Adrenal gland (tissue), 12 donors: ENCODE results near the gene ATP1B2. TPM values are rescaled to one million over a fixed set of nuclear protein-coding genes. Genes with fewer than 3 reads are reported as not detected.

ENCODE experiments used
- DNase-seq, 7 donors: peaks; one replicate each; pipeline ENCODE4 v3.0.0-alpha.2; 2019 to 2020
- H3K27ac ChIP-seq, 5 donors: fragments of 200-600 bp; sonication (generic) in 4 of 5; 1 replicate in 3 of 5; 2 replicates in 2 of 5; pipeline versions ENCODE4 v1.5.1 to v1.8.0; 2016 to 2020; ENCODE audit warnings: mild to moderate bottlenecking in 1 of 5
- H3K27me3 ChIP-seq: fragments of 200-600 bp; 2 replicates; pipeline ENCODE4 v1.8.0; 2021
- H3K36me3 ChIP-seq, 2 donors: fragments of 200-600 bp; replicated peaks in 1 of 2; 1 replicate in 1 of 2; 2 replicates in 1 of 2; pipeline versions ENCODE4 v1.5.1 to v1.8.0; 2018 to 2022
- H3K4me1 ChIP-seq, 2 donors: fragments of 200-600 bp; replicated peaks in 1 of 2; 1 replicate in 1 of 2; 2 replicates in 1 of 2; pipeline versions ENCODE4 v1.5.1 to v1.8.0; 2018 to 2021
- H3K4me3 ChIP-seq, 4 donors: fragments of 200-600 bp; sonication (generic) in 3 of 4; one replicate each; pipeline ENCODE4 v1.5.1; 2016 to 2018
- H3K9me3 ChIP-seq, 3 donors: fragments of 200-600 bp; sonication (generic) in 1 of 3; replicated peaks in 1 of 3; 1 replicate in 2 of 3; 2 replicates in 1 of 3; pipeline versions ENCODE4 v1.5.1 to v1.8.0; 2016 to 2021
- POLR2A ChIP-seq, 2 donors: fragments of 450-650 bp; IDR thresholded peaks; one replicate each; pipeline ENCODE4 v1.6.1; 2017; ENCODE audit warnings: antibody characterized with exemption in 2 of 2, mild to moderate bottlenecking in 2 of 2, moderate library complexity in 1 of 2
- WGBS, 4 donors: extraction: QIAGEN DNeasy Blood & Tissue Kit in 2 of 4; methylation state at CpG; one replicate each; pipeline versions ENCODE4 v1.1.5 to v1.1.7; 2013 to 2017; 5-methylcytosine and 5-hydroxymethylcytosine counted together
- intact Hi-C, 2 donors: fragments of 100-400 bp; cut with DNase I; formaldehyde crosslinking; loops; one replicate each; pipeline versions ENCODE4 v1.14.1 to v1.15.0; 2022 to 2023
- polyA plus RNA-seq, 3 donors: library from polyadenylated mRNA; stranded (reverse); fragments of 200-250 nt in 2 of 3; fragments of 350-450 nt in 1 of 3; fragmentation: Illumina TruSeq in 1 of 3; extraction: RNeasy Lipid Tissue Mini Kit (QIAGEN cat#74804) in 1 of 3; gene quantifications; one replicate each; pipeline ENCODE4 v1.2.3, GENCODE V29; 2013 to 2014
- total RNA-seq, 9 donors: library from RNA; depleted of rRNA in 4 of 9; stranded (reverse); fragments of >200 nt in 4 of 9; fragments of 120-200 nt in 1 of 9; fragmentation: NEBNext Ultra II Directional in 1 of 9; extraction: Animal tissue kit (Norgen Biotek cat#: 25700) in 1 of 9; gene quantifications; one replicate each; pipeline versions ENCODE4 v1.1.0 to v1.2.4, GENCODE V29; 2013 to 2023
- TF ChIP-seq, protein P1 (sequence below), 6 experiments: fragments of 450-650 bp in 4 of 6; fragments of 200-600 bp in 2 of 6; sonication (generic) in 1 of 6; IDR thresholded peaks; 1 replicate in 5 of 6; 2 replicates in 1 of 6; pipeline versions ENCODE4 v1.5.1 to v1.8.0; 2016 to 2021; ENCODE audit warnings: antibody characterized with exemption in 6 of 6, mild to moderate bottlenecking in 2 of 6, moderate library complexity in 1 of 6
- donor health status: healthy with polysubstance abuse.
- donor health status: Bipolar disorder and iron deficiency.
- donor health status: DM: yes; HTN: yes; CAD: no.
- donor health status: DM: no; HTN: no; CAD: no.
- donor health status: DM: no; HTN: no; CAD: no.
- donor health status: DM: yes; HTN: yes; CAD: no.

Gene ATP1B2
- total and polyA plus RNA-seq, 12 donors = 1.2 to 32.6 (median 8.9) TPM

DNA sequence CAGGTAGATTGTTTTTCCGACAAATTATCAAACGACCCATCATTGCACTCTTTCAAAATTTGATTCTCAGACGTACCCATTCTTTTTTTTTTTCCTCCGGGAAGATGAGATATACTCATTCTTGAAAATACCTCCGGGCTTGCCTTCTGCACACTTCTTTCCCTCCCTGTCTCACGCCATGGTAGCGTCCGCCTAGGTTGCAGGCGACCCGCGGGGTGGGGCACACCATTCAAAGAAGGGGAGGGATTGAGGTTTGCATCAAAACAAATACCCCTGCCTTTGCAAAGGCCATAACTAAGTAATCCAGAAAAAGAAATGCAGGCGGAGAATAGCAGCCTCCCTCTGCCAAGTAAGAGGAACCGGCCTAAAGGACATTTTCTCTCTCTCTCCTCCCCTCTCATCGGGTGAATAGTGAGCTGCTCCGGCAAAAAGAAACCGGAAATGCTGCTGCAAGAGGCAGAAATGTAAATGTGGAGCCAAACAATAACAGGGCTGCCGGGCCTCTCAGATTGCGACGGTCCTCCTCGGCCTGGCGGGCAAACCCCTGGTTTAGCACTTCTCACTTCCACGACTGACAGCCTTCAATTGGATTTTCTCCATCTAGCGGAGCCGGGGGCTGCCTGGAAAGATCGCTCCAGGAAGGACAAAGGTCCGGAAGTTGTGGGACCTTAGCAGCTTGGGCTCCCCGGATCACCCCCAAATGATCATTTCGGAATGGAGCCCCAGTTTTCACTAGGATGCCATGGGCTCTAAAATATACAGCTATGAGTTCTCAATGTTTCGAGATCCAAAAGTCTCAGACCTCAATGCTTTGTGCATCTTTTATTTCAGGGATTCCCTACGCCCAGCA lies 35.7 kb downstream of the ATP1B2 start:
- H3K9me3 ChIP-seq = no peaks in the 10 kb centered on the region
- DNase-seq = peak; percentile 71 to 84 (median 79)
- H3K4me1 ChIP-seq = peaks cover 5 to 26% of the 10 kb centered on the region in 2 donors
- peak overlapping the region; percentile 86 to 98 (median 97) for H3K27ac ChIP-seq
- no peaks in the 10 kb centered on the region for H3K36me3 ChIP-seq
- no peaks in the 10 kb centered on the region for H3K27me3 ChIP-seq
- intact Hi-C loops = loop anchor here (5.0 to 10.0 kb wide), 2 partner anchors 52 to 54 kb away; partner anchors contain the start of gene SHBG (in 2 of the 2)
- H3K4me3 ChIP-seq = peak overlapping the region; percentile 43 to 99 (median 88)
- 0 to 1% (median 0%) methylated on average over 29 to 30 of the region's 30 CpGs for WGBS, 4 donors
- TF ChIP-seq, protein P1, sequence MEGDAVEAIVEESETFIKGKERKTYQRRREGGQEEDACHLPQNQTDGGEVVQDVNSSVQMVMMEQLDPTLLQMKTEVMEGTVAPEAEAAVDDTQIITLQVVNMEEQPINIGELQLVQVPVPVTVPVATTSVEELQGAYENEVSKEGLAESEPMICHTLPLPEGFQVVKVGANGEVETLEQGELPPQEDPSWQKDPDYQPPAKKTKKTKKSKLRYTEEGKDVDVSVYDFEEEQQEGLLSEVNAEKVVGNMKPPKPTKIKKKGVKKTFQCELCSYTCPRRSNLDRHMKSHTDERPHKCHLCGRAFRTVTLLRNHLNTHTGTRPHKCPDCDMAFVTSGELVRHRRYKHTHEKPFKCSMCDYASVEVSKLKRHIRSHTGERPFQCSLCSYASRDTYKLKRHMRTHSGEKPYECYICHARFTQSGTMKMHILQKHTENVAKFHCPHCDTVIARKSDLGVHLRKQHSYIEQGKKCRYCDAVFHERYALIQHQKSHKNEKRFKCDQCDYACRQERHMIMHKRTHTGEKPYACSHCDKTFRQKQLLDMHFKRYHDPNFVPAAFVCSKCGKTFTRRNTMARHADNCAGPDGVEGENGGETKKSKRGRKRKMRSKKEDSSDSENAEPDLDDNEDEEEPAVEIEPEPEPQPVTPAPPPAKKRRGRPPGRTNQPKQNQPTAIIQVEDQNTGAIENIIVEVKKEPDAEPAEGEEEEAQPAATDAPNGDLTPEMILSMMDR (IDR thresholded peaks at IDR 0.05) = peak in 1 of 6 experiments; percentile 46
- TF ChIP-seq POLR2A (IDR thresholded peaks at IDR 0.05) = peak; percentile 85 to 96

DNA sequence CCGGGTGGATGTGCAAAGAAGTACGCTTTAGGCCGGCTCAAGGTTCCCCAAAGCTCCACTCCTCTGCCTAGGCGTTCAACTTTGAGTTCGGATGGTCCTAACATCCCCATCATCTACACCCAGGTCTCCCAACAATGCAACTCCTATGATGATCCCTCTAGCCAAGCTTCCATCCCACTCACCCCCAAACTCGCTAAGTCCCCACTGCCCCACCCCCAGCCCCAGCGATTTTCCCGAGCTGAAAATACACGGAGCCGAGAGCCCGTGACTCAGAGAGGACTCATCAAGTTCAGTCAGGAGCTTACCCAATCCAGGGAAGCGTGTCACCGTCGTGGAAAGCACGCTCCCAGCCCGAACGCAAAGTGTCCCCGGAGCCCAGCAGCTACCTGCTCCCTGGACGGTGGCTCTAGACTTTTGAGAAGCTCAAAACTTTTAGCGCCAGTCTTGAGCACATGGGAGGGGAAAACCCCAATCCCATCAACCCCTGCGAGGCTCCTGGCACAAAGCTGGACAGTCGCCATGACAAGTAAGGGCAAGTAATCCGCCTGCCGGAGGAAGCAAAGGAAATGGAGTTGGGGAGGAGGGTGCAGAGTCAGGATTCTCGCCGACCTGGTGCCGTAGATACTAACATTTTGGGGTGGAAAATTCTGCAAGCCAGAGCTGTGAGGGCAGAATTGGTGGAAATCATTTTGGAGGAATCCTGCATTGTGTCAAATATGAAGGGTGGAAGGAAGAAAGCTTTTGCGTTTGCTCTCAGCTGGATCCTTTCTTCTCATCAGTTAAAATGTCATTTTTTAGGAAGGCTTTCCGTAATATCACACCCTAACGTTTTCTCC lies 36.6 kb downstream of the ATP1B2 start, which contains the start of gene TP53:
Gene TP53 (minus strand): TSS at position 419 of the 836 bp plus-strand sequence. CDS start 10,896 bp downstream, outside the sequence.
- 0 to 1% (median 0%) methylated on average over 23 to 30 of the region's 30 CpGs for WGBS, 4 donors
- H3K27me3 ChIP-seq = no peaks in the 10 kb centered on the region
- TF ChIP-seq, protein P1 (IDR thresholded peaks at IDR 0.05) = no peak
- peak; percentile 67 to 89 for TF ChIP-seq POLR2A (IDR thresholded peaks at IDR 0.05)
- peak; percentile 87 to 95 (median 91) for DNase-seq
- no peaks in the 10 kb centered on the region for H3K36me3 ChIP-seq
- peaks cover 5 to 26% of the 10 kb centered on the region in 2 donors for H3K4me1 ChIP-seq
- H3K4me3 ChIP-seq = peak within 1 kb of the TSS; percentile 43 to 99 (median 88)
- H3K27ac ChIP-seq = peak within 1 kb of the TSS; percentile 86 to 98 (median 97)
- intact Hi-C loops = loop anchor here (5.0 to 10.0 kb wide), 2 partner anchors 52 to 55 kb away; partner anchors contain the start of gene SHBG (in 2 of the 2)
- no peaks in the 10 kb centered on the region for H3K9me3 ChIP-seq

DNA sequence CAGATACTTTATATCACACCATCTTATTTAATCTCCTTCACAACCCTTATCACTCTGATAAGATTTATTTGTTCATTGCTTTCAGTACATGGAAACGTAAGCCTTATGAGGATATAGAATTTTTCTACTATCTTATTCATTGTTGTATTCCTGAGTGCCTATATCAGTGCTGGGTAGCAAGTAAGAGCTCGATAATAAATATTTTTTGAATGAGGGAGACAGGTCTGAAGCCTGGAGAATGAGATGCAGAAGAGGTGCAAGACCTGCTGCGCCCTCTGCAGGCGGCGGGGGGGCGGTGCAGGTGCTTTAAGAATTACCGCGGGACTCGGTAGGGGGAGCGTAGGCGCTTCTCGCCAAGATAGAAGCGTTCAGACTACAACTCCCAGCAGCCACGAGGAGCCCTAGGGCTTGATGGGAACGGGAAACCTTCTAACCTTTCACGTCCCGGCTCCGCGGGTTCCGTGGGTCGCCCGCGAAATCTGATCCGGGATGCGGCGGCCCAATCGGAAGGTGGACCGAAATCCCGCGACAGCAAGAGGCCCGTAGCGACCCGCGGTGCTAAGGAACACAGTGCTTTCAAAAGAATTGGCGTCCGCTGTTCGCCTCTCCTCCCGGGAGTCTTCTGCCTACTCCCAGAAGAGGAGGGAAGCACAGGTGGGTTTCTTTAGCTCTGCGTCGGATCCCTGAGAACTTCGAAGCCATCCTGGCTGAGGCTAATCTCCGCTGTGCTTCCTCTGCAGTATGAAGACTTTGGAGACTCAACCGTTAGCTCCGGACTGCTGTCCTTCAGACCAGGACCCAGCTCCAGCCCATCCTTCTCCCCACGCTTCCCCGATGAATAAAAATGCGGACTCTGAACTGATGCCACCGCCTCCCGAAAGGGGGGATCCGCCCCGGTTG lies 37.4 kb downstream of the ATP1B2 start, which contains the start of gene WRAP53:
Gene WRAP53 (plus strand): TSS at position 570 of the 900 bp plus-strand sequence. CDS start 172 bp downstream, at position 742.
- no peaks in the 10 kb centered on the region for H3K27me3 ChIP-seq
- WGBS, 4 donors = 0 to 1% (median 0%) methylated on average over 26 to 51 of the region's 51 CpGs

More for the DNA sequence above, 37.4 kb downstream of the ATP1B2 start, which contains the start of gene WRAP53:
- Histone ChIP-seq H3K36me3 (no peaks in the 10 kb centered on the region), H3K9me3 (no peaks in the 10 kb centered on the region), H3K4me1 (peaks cover 5 to 26% of the 10 kb centered on the region in 2 donors), H3K27ac (peak within 1 kb of the TSS; percentile 86 to 98 (median 97)), H3K4me3 (peak within 1 kb of the TSS; percentile 6 to 99 (median 88))
- intact Hi-C loops = loop anchor here (5.0 to 10.0 kb wide), 2 partner anchors 53 to 56 kb away; partner anchors contain the start of gene SHBG (in 2 of the 2)
- DNase-seq = peak; percentile 97 to 100 (median 99)
- peak in 1 of 2 donors; percentile 58 for TF ChIP-seq POLR2A (IDR thresholded peaks at IDR 0.05)
- TF ChIP-seq, protein P1 (IDR thresholded peaks at IDR 0.05) = peak; percentile 98 to 100 (median 99)
